Keratinocyte (primary cell): ENCODE data around the gene IL23A.

Experiments used
- EZH2 ChIP-seq: IDR thresholded peaks from one replicate; pipeline ENCODE4 v1.6.1; 2012; ENCODE audit warnings: inconsistent platforms, mild to moderate bottlenecking, low read length, moderate library complexity
- TF ChIP-seq, protein P1 (sequence below), 3 experiments: IDR thresholded peaks in 1 of 3; conservative IDR thresholded peaks in 1 of 3; optimal IDR thresholded peaks in 1 of 3; 2 replicates in 2 of 3; 3 replicates in 1 of 3; pipeline versions ENCODE3 to v1.5.1; 2011; ENCODE audit warnings: low read length in 3 of 3, mild to moderate bottlenecking in 3 of 3, moderate library complexity in 2 of 3, control low read depth in 1 of 3, inconsistent platforms in 1 of 3; ENCODE audit not compliant: insufficient read depth in 2 of 3; ENCODE audit errors: extremely low read depth in 1 of 3

GRCh38 chr12:56350662-56351061 lies 12.0 kb downstream of the IL23A start:
- TF ChIP-seq, protein P1, sequence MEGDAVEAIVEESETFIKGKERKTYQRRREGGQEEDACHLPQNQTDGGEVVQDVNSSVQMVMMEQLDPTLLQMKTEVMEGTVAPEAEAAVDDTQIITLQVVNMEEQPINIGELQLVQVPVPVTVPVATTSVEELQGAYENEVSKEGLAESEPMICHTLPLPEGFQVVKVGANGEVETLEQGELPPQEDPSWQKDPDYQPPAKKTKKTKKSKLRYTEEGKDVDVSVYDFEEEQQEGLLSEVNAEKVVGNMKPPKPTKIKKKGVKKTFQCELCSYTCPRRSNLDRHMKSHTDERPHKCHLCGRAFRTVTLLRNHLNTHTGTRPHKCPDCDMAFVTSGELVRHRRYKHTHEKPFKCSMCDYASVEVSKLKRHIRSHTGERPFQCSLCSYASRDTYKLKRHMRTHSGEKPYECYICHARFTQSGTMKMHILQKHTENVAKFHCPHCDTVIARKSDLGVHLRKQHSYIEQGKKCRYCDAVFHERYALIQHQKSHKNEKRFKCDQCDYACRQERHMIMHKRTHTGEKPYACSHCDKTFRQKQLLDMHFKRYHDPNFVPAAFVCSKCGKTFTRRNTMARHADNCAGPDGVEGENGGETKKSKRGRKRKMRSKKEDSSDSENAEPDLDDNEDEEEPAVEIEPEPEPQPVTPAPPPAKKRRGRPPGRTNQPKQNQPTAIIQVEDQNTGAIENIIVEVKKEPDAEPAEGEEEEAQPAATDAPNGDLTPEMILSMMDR (optimal IDR thresholded peaks at IDR 0.05 in 1 of 3, IDR thresholded peaks at IDR 0.05 in 1 of 3, conservative IDR thresholded peaks at IDR 0.05 in 1 of 3; ENCODE audit: extremely low read depth in 1 of 3, insufficient read depth in 2 of 3, low read length in 3 of 3): no peak
- TF ChIP-seq EZH2: no peak
